Activated B cell treated with CpG ODN at 0.5 μM for 24 hours (primary cell): ENCODE results near the gene MTHFD2L. TPM values are rescaled to one million over a fixed set of nuclear protein-coding genes. Genes with fewer than 3 reads are reported as not detected.

Experiments
- ATAC-seq: fragments of 200-7000 bp; cut with Tn5 transposase; one replicate; pipeline ENCODE4 v1.10.0; 2021; ENCODE audit warnings: low read depth, mild to moderate bottlenecking, moderate library complexity
- CTCF ChIA-PET: fragments of 350-600 bp; sonication (Branson Sonifier 250); formaldehyde crosslinking; loops from one replicate; lab custom pipeline; 2021; ENCODE audit warnings: antibody characterized with exemption; lab: Charles Lee
- POLR2A ChIA-PET: fragments of 350-600 bp; sonication (Branson Sonifier 250); formaldehyde crosslinking; loops from one replicate; lab custom pipeline; 2021; ENCODE audit warnings: antibody characterized with exemption; lab: Charles Lee
- DNase-seq: peaks from one replicate; pipeline ENCODE4 v3.0.0; 2022
- H3K27ac Mint-ChIP-seq: one replicate; pipeline ENCODE4 v1.8.0; 2020; ENCODE audit warnings: mixed read lengths
- H3K27me3 Mint-ChIP-seq: one replicate; pipeline ENCODE4 v1.8.0; 2021; ENCODE audit warnings: mixed read lengths
- H3K36me3 Mint-ChIP-seq: one replicate; pipeline ENCODE4 v1.8.0; 2021; ENCODE audit warnings: low read depth, mixed read lengths
- H3K4me1 Mint-ChIP-seq: one replicate; pipeline ENCODE4 v1.8.0; 2021; ENCODE audit warnings: mixed read lengths
- H3K4me3 Mint-ChIP-seq: one replicate; pipeline ENCODE4 v1.8.0; 2020; ENCODE audit warnings: mild to moderate bottlenecking, mixed read lengths
- H3K9me3 Mint-ChIP-seq: one replicate; pipeline ENCODE4 v1.8.0; 2020; ENCODE audit warnings: mixed read lengths
- intact Hi-C: fragments of 100-400 bp; cut with micrococcal nuclease; formaldehyde crosslinking; loops from one replicate; pipeline ENCODE4 v1.15.1; 2024
- total RNA-seq: library from RNA; stranded (reverse); gene quantifications from 2 replicates; pipeline ENCODE4 v1.2.3, GENCODE V29; 2022
- TF ChIP-seq, protein P1 (sequence below): fragments of 200-600 bp; IDR thresholded peaks from one replicate; pipeline ENCODE4 v1.8.0; 2022; ENCODE audit warnings: antibody characterized with exemption, mild to moderate bottlenecking

MTHFD2L gene
- total RNA-seq, 1 donor from 2014 or later, result 14.3 TPM

DNA sequence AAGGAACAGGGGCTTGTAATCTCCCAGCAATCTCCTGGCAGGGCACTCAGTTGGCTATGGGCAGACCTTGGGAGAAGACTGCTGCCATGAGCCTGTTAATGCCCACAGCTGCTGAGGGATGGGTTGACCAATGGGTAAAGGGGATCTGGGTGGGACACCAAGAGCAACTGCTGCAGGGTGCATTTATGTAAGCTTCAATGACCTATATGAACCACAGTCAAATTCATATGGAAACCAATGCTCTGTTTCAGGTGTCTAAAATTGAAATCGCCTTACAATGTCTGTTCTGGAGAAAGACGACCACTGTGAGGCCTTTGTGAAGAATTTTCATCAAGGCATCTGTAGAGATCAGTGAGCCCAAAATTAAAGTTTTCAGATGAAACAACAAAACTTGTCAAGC lies 156.4 kb downstream of the MTHFD2L start:
- ATAC-seq (no peak), DNase-seq (no peak)
- TF ChIP-seq, protein P1, sequence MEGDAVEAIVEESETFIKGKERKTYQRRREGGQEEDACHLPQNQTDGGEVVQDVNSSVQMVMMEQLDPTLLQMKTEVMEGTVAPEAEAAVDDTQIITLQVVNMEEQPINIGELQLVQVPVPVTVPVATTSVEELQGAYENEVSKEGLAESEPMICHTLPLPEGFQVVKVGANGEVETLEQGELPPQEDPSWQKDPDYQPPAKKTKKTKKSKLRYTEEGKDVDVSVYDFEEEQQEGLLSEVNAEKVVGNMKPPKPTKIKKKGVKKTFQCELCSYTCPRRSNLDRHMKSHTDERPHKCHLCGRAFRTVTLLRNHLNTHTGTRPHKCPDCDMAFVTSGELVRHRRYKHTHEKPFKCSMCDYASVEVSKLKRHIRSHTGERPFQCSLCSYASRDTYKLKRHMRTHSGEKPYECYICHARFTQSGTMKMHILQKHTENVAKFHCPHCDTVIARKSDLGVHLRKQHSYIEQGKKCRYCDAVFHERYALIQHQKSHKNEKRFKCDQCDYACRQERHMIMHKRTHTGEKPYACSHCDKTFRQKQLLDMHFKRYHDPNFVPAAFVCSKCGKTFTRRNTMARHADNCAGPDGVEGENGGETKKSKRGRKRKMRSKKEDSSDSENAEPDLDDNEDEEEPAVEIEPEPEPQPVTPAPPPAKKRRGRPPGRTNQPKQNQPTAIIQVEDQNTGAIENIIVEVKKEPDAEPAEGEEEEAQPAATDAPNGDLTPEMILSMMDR, result no peak
- Mint-ChIP-seq H3K4me1 (peaks cover 4% of the 10 kb centered on the region), H3K27ac (no peak overlapping the region), H3K27me3 (no peaks in the 10 kb centered on the region), H3K9me3 (no peaks in the 10 kb centered on the region), H3K4me3 (no peak overlapping the region), H3K36me3 (no peaks in the 10 kb centered on the region)
- intact Hi-C loops, result loop anchor here (5.0 to 10.0 kb wide), 2 partner anchors 587 to 650 kb away; no protein-coding TSS in a partner anchor
- ChIA-PET CTCF (interaction anchor here (1.7 kb wide), 1 partner anchor 125 kb away, joined by 6 read pairs; no protein-coding TSS in a partner anchor), POLR2A (no interaction called here)

DNA sequence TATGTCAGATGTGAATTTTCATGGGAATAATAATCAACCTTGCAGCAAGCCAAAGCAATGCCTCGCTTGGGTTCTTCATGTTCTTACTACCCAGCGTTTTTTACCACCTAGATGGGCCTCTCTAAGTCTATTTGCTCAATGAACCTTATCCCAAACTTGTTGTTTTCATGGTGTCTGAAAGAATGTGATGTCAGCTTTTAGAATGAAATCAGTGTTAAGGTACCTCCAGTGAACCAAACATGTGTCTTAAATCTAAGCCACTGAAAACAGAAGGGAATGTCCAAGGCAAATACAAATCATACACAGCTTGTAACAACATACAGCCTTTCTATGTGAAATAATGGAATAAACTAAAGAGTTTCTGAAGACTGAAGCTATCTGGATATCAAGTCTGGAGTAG lies 157.0 kb downstream of the MTHFD2L start:
- CTCF ChIA-PET, result interaction anchor here (1.7 kb wide), 1 partner anchor 126 kb away, joined by 6 read pairs; no protein-coding TSS in a partner anchor
- Mint-ChIP-seq H3K9me3 (no peaks in the 10 kb centered on the region), H3K27ac (no peak overlapping the region), H3K36me3 (no peaks in the 10 kb centered on the region), H3K4me3 (no peak overlapping the region), H3K27me3 (no peaks in the 10 kb centered on the region), H3K4me1 (no peaks in the 10 kb centered on the region)
- POLR2A ChIA-PET, result interaction anchor here (0.6 kb wide), 1 partner anchor 828 kb away, joined by 5 read pairs; no protein-coding TSS in a partner anchor
- TF ChIP-seq, protein P1, result no peak
- DNase-seq, result no peak
- intact Hi-C loops, result loop anchor here (5.0 to 10.0 kb wide), 2 partner anchors 588 to 650 kb away; no protein-coding TSS in a partner anchor
- ATAC-seq, result no peak

DNA sequence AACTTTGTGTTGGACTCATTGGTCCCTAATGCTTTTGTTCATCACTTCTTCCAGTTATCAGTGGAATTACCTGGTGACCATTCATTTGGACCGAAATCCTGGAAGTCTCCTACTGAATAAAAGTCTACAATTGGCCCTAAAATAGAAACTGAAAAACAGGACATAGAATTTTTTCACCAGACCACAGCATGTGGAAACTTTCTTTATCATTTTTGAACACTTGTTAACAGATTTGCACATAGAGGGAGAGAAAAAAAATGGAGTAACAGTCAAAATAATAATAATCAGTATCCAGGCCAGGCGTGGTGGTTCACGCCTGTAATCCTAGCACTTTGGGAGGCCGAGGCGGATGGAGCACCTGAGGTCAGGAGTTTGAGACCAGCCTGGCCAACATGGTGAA lies 157.5 kb downstream of the MTHFD2L start:
- no peaks in the 10 kb centered on the region for H3K36me3 Mint-ChIP-seq
- TF ChIP-seq, protein P1, result no peak

DNA sequence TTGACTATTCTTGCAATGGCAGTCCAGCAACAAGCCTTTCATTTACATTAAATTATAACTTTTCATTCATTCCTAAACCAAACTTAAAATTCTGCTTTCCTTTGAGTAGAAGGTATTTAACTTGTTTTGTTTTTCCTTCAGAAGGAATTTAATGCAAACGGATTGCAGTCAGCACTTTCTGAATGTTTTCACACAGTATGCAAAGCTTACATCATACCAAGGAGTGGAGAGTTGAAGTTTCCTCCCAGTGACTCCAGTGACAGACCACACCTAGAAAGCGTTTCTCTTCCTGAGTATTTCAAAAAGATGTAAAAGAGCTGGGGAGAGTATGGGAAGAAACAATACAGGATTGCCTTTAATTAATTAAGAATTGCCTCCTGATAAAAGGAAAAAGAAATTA lies 158.5 kb downstream of the MTHFD2L start:
- ChIA-PET POLR2A (no interaction called here), CTCF (no interaction called here)
- no peak overlapping the region for H3K4me3 Mint-ChIP-seq
- H3K36me3 Mint-ChIP-seq, result no peaks in the 10 kb centered on the region
- no peak for ATAC-seq
- H3K4me1 Mint-ChIP-seq, result no peaks in the 10 kb centered on the region
- H3K27me3 Mint-ChIP-seq, result peaks cover 7% of the 10 kb centered on the region
- TF ChIP-seq, protein P1, result no peak
- H3K27ac Mint-ChIP-seq, result no peak overlapping the region
- intact Hi-C loops, result loop anchor here (10.0 kb wide), 1 partner anchor 652 kb away; no protein-coding TSS in a partner anchor
- H3K9me3 Mint-ChIP-seq, result no peaks in the 10 kb centered on the region
- no peak for DNase-seq

More for the DNA sequence above, 157.5 kb downstream of the MTHFD2L start:
- Mint-ChIP-seq H3K9me3 (no peaks in the 10 kb centered on the region), H3K4me1 (no peaks in the 10 kb centered on the region), H3K27me3 (peaks cover under 1% of the 10 kb centered on the region), H3K4me3 (no peak overlapping the region), H3K27ac (no peak overlapping the region)
- DNase-seq (no peak), ATAC-seq (no peak)
- POLR2A ChIA-PET, result interaction anchor here (0.6 kb wide), 1 partner anchor 828 kb away, joined by 5 read pairs; no protein-coding TSS in a partner anchor
- CTCF ChIA-PET, result interaction anchor here (1.7 kb wide), 1 partner anchor 126 kb away, joined by 6 read pairs; no protein-coding TSS in a partner anchor
- intact Hi-C loops, result loop anchor here (10.0 kb wide), 1 partner anchor 651 kb away; no protein-coding TSS in a partner anchor

DNA sequence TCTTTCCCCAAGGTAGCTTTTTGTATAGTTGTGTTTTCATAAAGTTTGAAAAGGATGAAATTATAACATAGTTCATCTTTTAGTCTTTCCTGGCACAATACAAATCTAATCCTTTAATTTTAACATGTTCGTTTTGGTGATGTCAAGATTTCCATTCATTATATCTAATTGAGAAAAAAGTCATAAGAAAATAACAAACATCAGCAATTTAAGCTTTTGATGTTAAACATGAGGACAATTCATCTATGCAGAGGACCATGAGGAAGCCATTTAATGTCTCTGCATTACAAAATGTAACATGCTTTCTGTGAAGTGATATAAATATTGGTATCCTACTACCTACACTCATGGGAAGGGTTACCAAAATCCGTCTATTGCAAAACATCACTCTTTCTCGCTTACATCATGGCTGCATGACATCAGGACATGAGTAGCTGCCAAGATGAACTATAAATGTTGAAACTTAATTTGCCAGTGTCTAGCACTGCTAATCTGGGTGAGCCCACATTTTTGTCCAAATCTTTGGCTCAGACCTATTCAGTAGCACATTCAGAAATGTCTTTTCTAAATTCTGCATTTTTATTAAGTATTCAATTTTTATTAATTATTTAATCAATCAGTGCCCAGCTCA lies 159.8 kb downstream of the MTHFD2L start:
- CTCF ChIA-PET, result no interaction called here

More for the DNA sequence above, 159.8 kb downstream of the MTHFD2L start:
- ATAC-seq (no peak), DNase-seq (no peak)
- Mint-ChIP-seq H3K27me3 (peaks cover 13% of the 10 kb centered on the region), H3K4me1 (no peaks in the 10 kb centered on the region), H3K4me3 (no peak overlapping the region), H3K36me3 (no peaks in the 10 kb centered on the region), H3K9me3 (no peaks in the 10 kb centered on the region), H3K27ac (no peak overlapping the region)
- POLR2A ChIA-PET, result no interaction called here
- intact Hi-C loops, result loop anchor here (10.0 kb wide), 1 partner anchor 653 kb away; no protein-coding TSS in a partner anchor
- TF ChIP-seq, protein P1, result no peak
